Occipital lobe (tissue), 2 donors: Measurements from ENCODE around the gene AHSA1. TPM values are rescaled to one million over a fixed set of nuclear protein-coding genes. Genes with fewer than 3 reads are reported as not detected.
A peak's percentile ranks its signal among the peaks of the same experiment; 100 is the strongest.

ENCODE experiments used
- DNase-seq: peaks from one replicate; lab custom pipeline; 2025; lab: John Stamatoyannopoulos, UW
- total RNA-seq: library from RNA; depleted of rRNA; stranded (reverse); fragments of >200 nt; gene quantifications from one replicate; pipeline ENCODE4 v1.2.3, GENCODE V29; 2014

Gene AHSA1
- total RNA-seq, 1 donor from 2014 or later = 79.1 TPM

GRCh38 chr14:77473921-77474320 lies 16.0 kb downstream of the AHSA1 start:
- DNase-seq = no peak

- DNase-seq = no peak
Measured at GRCh38 chr14:77474479-77475177, 16.7 kb downstream of the AHSA1 start.

- no peak for DNase-seq
Measured at GRCh38 chr14:77475432-77476115, 17.7 kb downstream of the AHSA1 start.

GRCh38 chr14:77478029-77478428 lies 20.1 kb downstream of the AHSA1 start:
- DNase-seq = no peak

- DNase-seq = no peak
Measured at GRCh38 chr14:77478796-77479195, 20.9 kb downstream of the AHSA1 start.

DNA sequence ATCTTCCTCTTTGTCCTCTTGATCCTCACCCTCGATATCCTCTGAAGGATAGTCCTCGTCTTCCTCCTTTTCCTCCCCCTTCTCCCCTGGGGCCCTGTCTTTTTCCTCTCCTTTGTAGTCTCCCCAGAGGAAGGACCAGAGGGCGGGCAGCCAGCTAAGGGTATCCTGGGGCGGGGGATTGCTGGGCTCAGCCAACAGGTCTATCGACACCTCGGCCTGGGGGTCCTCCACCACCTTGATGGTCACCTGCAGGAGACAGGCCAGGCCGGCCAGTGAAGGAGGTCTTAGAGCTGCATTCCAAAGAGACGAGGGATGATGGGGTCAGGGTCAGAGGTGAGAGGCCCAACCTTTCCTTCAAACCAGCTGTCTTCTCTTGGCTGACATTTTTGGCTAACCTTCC lies 24.5 kb downstream of the AHSA1 start:
- DNase-seq = no peak

DNA sequence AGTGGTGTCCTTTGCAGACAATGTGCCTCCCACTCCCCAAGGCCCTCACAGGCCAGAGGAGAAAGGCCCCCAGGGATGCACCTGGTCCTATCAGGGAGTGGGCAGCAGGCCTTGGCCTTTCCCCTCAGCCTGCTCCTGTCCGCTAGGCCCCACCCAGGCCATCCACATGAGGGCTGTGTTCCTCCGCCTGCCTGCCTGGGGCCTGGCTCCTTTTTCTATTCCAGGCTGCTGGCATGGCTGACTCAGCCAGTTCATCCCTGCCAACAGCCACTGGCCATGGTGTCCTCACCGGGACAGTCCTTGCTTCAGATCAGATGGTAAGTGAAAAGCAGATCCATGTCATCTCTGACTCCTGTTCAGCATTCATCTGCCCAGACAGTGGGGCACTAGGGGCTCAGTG lies 27.4 kb downstream of the AHSA1 start:
- no peak for DNase-seq

DNA sequence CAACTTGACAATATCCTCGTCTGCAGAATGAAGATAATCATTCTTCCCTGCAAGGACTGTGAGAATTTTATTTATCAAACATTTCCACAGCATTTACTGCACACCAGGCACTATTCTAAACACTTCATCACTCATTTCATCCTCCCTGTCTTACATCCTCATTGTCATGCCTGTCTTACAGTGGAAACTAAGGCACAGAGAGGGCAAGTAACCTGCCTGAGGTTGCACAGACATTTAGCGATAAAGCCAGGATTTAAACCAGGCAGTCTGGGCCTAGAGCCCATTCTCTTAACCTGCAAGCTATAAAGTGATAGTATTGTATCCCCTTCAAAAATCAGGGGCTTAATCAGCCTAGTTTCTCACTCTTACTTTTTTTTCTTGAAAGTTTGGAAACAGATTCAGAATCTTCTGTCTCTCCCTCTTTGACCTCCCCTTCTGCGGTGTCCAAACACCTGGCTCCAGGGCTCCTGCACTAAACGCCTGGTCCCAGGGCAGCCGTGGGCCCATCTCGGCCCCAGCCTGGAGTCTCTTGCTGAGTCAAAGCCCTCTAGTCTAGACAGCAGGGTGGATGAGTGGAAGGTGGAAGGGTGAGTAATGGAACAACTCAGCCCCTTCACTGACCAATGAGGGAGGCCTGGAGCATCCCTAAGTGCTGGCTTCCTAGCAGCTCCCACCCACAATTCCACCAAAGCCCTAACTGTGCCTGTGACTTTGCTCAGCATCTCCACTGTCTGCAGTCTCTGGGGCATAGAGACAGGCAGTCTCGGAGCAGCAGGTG lies 28.2 kb downstream of the AHSA1 start:
- no peak for DNase-seq

DNA sequence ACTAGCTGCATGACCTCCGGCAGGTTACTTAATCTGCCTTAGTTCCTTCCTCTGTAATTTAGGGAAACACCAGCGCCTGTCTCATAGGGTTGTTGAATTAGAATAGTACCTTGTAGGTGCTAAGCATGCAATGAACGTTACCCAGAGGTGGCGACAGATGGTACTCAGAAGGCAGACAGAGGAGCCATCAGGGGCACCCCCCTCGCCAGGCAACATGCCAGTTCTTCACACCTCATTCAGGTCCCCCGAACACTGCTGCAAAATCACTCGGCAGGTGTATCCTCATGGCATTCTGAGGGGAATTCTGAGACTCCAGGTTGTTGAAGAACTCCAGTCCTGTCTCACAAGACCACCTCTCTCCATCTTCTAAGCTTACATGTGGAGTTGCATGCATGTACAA lies 30.7 kb downstream of the AHSA1 start:
- no peak for DNase-seq

DNA sequence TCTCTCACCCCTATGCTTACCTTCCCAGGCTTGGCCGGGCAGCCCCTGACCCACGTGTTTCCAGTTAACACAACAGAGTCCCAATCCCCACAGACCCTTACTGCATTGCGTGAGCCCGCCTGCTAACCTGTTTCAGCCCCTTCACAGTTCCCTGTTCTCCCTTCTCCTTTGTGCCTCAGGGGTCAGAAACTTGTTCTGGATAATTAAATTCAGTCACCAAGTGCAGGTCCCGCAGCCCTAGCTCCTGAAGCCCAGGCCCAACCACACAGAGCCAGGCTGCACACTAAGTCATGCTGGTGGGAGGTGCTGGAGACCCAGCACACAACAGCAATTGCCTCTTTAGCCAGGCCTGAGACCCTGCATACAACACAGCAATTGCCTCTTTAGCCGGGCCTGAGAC lies 31.1 kb downstream of the AHSA1 start:
- DNase-seq = no peak

DNA sequence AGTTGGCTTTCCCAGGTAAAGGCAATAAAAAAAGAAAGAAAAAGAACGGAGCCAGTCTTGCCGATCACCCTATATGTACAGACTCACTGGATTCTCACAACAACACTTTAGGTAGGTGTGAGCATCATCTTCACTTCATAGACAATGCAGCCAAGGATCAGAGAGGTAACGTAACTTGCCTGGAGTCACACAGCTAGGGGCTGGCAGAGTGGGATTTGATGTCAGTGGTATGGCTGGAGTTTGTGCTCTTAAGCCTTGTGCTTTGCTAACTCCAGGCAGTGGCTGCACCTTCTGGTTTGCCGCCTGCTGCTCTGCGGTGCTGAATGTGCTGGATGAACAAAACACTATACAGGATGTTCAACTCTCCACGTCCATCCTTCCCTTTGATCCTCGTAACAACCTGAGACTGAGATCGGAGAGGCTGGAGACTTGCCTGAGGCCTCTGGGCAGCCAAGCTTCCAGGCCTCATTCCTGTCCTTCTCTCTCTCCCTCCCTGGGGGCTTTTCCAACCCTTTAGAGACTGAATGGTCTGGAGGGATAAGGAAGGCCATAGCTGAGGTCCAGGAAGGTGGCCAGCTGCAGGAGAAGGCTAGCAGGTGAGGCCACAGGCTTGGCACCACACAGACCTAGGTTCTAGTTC lies 32.6 kb downstream of the AHSA1 start:
- no peak for DNase-seq

DNA sequence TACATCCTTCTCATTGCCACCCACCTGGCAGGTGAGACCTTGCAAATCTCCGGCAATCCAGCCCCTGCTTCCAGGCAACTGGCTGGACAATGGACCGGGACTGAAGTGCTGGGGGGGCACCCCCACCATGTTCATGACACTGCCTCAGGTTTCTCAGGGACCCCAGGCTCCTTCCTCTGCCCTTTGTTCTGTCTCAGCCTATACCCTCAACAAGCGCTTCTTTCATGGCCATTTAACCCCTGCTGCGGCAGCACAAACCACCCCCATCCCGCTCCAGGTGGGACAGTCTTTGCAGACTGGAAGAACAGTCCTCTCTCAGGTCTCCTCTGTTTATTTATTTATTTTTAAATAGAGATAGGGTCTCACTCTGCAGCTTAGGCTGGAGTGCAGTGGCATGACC lies 33.2 kb downstream of the AHSA1 start:
- DNase-seq = no peak

GRCh38 chr14:77495334-77495733 lies 37.4 kb downstream of the AHSA1 start:
- DNase-seq = peak; percentile 8

DNA sequence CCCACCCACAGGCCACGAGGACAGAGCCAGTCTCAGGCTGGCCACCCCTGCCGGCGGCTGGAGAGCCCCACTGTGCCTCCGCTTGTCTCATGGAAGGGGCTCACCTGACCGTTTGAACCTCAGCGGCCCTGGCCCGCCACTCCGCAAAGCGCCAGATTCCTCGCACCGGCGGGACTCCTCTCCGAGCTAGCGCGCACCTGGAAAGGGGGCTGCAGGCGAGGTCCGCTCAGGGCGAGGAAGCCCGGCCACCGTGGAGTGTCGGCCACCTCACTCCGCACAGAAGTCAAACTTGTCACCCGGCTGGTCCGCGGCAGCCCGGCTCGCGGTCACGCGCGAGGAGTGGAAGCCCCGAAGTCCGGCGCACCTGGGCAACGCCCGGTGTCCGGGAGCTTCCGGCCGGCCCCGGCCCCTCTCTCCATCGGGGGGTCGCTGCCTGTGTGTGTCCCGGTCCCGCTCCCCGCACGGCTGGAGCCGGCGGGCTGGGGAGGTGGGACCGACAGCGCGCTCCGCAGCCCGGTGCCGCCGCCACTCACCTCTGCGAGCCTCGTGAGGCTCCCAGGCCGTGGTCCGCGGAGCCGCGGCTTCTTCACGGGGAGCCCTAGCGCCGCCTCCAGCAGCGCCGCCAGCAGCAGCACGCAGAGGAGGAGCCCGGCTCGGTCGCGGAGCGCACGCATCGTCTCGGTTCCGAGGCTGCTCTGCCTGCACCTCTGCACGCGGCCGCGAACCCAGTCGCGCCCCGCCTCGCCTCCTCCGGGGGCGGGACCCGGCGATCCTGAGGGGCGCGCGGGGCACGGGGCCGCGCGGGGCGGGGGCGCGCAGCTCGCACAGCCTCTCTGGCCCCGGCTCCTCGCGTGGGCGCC lies 40.5 kb downstream of the AHSA1 start, which contains the start of gene ISM2:
ISM2 (minus strand) TSS at position 697 of the 860 bp plus-strand sequence; CDS start at position 674, 23 bp downstream.
- no peak for DNase-seq

- DNase-seq = no peak
Measured at GRCh38 chr14:77498984-77499527, 41.2 kb downstream of the AHSA1 start.

GRCh38 chr14:77502109-77502782 lies 44.4 kb downstream of the AHSA1 start:
- DNase-seq = no peak

- no peak for DNase-seq
Measured at GRCh38 chr14:77503138-77503537, 45.2 kb downstream of the AHSA1 start.

GRCh38 chr14:77505031-77505430 lies 47.1 kb downstream of the AHSA1 start:
- DNase-seq = no peak

DNA sequence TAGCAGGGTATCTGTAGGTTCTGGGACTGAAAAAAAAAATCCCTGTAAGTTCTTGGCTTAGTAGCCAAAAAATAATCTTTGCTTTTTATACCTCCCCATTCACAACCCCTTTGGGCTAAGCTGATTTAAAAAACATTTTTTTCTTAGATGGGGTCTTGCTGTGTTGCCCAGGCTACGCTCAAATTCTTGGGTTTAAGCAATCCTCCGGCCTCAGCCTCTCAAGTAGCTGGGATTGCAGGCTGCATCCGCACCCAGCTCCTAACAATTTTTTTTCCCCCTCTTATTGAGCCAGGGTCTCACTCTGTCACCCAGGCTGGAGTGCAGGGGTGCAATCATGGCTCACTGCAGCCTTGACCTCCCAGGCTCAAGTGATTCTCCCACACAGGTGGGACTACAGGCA lies 49.9 kb downstream of the AHSA1 start:
- no peak for DNase-seq

- no peak for DNase-seq
Measured at GRCh38 chr14:77508249-77508648, 50.4 kb downstream of the AHSA1 start.
